ENCODE data around the gene SMAD3.

DNA sequence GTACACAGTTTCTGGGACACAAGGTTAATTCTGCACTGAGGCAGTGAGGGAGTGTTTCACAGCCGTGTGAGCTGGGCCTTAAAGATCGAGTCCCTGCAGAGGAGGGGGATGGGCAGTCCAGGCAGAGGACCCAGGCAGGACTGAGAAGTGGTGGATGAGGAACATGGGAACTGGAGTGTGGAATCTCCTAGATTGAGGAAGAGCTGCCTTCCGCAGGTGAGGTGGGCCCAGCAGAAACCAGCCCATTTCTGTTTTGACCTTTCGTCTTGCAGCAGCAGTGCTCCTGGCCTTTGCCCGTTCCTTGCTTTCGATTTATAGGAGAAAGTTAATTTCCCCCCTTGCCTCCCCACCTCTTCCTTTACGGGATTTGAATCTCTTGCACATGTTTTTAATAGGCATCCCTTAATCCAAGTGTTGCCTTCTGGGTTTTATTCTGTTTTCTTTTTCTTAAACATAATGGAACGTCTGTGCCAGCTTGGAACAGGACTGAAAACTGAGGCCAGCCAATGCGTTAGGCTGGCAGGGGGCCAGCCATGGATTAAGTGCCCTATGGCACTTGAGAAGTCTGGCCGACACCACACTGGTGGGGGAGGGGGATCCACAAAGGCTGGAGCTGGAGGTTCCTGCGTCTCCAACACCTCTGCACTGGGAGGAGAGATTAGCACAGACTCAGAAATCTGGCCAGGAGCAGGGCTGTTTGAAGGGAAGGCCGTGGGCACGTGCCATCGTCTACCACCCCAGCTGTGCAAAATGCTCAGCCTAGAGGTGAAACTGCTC lies 111.0 kb downstream of the SMAD3 start:
- TF ChIP-seq POLR2A (IDR thresholded peaks at IDR 0.05): no peak
- TF ChIP-seq, protein P1, sequence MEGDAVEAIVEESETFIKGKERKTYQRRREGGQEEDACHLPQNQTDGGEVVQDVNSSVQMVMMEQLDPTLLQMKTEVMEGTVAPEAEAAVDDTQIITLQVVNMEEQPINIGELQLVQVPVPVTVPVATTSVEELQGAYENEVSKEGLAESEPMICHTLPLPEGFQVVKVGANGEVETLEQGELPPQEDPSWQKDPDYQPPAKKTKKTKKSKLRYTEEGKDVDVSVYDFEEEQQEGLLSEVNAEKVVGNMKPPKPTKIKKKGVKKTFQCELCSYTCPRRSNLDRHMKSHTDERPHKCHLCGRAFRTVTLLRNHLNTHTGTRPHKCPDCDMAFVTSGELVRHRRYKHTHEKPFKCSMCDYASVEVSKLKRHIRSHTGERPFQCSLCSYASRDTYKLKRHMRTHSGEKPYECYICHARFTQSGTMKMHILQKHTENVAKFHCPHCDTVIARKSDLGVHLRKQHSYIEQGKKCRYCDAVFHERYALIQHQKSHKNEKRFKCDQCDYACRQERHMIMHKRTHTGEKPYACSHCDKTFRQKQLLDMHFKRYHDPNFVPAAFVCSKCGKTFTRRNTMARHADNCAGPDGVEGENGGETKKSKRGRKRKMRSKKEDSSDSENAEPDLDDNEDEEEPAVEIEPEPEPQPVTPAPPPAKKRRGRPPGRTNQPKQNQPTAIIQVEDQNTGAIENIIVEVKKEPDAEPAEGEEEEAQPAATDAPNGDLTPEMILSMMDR (IDR thresholded peaks at IDR 0.05): no peak

Data from body of pancreas (tissue), 4 donors.